GM21576 (cell line): ENCODE results near the gene SRMS.

Source experiments
- ATAC-seq: cut with Tn5 transposase; IDR thresholded peaks from one replicate; pipeline ENCODE4 v1.9.1; 2021; ENCODE audit warnings: mild to moderate bottlenecking, moderate library complexity; ENCODE audit not compliant: unreplicated experiment

SRMS gene

GRCh38 chr20:63492982-63493381 is 54.6 kb downstream of the SRMS start:
- no peak for ATAC-seq

- no peak for ATAC-seq
These were observed 55.0 kb downstream of the SRMS start for GRCh38 chr20:63492518-63492917.

GRCh38 chr20:63491635-63492230 is 55.8 kb downstream of the SRMS start:
- no peak for ATAC-seq

- ATAC-seq, result no peak
These were observed 56.5 kb downstream of the SRMS start for GRCh38 chr20:63491078-63491477.
